NT2/D1 (cell line): Measurements from ENCODE around the gene CCR1.

Experiments
- SUZ12 ChIP-seq: IDR thresholded peaks from 2 replicates; pipeline ENCODE4 v1.6.1; 2011; ENCODE audit not compliant: insufficient read length, insufficient read depth; ENCODE audit errors: extremely low read depth
- ZNF274 ChIP-seq: IDR thresholded peaks from 2 replicates; pipeline ENCODE4 v1.6.1; 2011; ENCODE audit warnings: mild to moderate bottlenecking, low read depth, low read length

GRCh38 chr3:46162975-46163555 lies 45.0 kb downstream of the CCR1 start:
- TF ChIP-seq ZNF274 (no peak), SUZ12 (no peak)
